H9 (cell line): ENCODE results near the gene SPCS3. TPM values are rescaled to one million over a fixed set of nuclear protein-coding genes. Genes with fewer than 3 reads are reported as not detected.

Source experiments
- DNase-seq: peaks from one replicate; pipeline ENCODE4 v3.0.0-alpha.2; 2017
- H2AFZ ChIP-seq: one replicate; pipeline ENCODE4 v1.6.1; 2013; ENCODE audit warnings: mild to moderate bottlenecking, low read length, control low read depth, moderate library complexity
- H2AK5ac ChIP-seq: 2 replicates; pipeline ENCODE4 v1.6.1; 2013; ENCODE audit warnings: low read length, control low read depth, mixed read lengths; ENCODE audit not compliant: insufficient read length
- H2BK120ac ChIP-seq: one replicate; pipeline ENCODE4 v1.6.1; 2013; ENCODE audit warnings: low read depth, mild to moderate bottlenecking, low read length, control low read depth, inconsistent platforms; ENCODE audit not compliant: poor library complexity, severe bottlenecking
- H2BK12ac ChIP-seq: 2 replicates; pipeline ENCODE4 v1.6.1; 2013; ENCODE audit warnings: low read length, control low read depth, mixed read lengths, low read depth; ENCODE audit not compliant: insufficient read length
- H2BK15ac ChIP-seq: 2 replicates; pipeline ENCODE4 v1.6.1; 2013; ENCODE audit warnings: low read depth, low read length, control low read depth
- H2BK20ac ChIP-seq: one replicate; pipeline ENCODE4 v1.6.1; 2013; ENCODE audit warnings: low read depth, mild to moderate bottlenecking, low read length, control low read depth, inconsistent platforms; ENCODE audit not compliant: poor library complexity, severe bottlenecking
- H2BK5ac ChIP-seq: 2 replicates; pipeline ENCODE4 v1.6.1; 2013; ENCODE audit warnings: low read length, control low read depth, mixed read lengths; ENCODE audit not compliant: insufficient read length
- H3K14ac ChIP-seq: 2 replicates; pipeline ENCODE4 v1.6.1; 2013; ENCODE audit warnings: low read length, control low read depth; ENCODE audit not compliant: insufficient read depth
- H3K18ac ChIP-seq: 2 replicates; pipeline ENCODE4 v1.6.1; 2013; ENCODE audit warnings: low read depth, mild to moderate bottlenecking, mixed read lengths, low read length, control low read depth; ENCODE audit not compliant: insufficient read length
- H3K23ac ChIP-seq: 2 replicates; pipeline ENCODE4 v1.6.1; 2013; ENCODE audit warnings: low read length, control low read depth, mixed read lengths, low read depth; ENCODE audit not compliant: insufficient read length
- H3K23me2 ChIP-seq: 2 replicates; pipeline ENCODE4 v1.6.1; 2013; ENCODE audit warnings: low read depth, mild to moderate bottlenecking, mixed read lengths, low read length, control low read depth; ENCODE audit not compliant: insufficient read length, poor library complexity, severe bottlenecking
- H3K27ac ChIP-seq: 2 replicates; pipeline ENCODE4 v1.5.1; 2013; ENCODE audit warnings: low read length, control low read depth, mixed read lengths, low read depth; ENCODE audit not compliant: insufficient read length
- H3K27me3 ChIP-seq: 2 replicates; pipeline ENCODE4 v1.6.1; 2013; ENCODE audit warnings: low read length, control low read depth, inconsistent platforms; ENCODE audit not compliant: insufficient read depth
- H3K4ac ChIP-seq: 2 replicates; pipeline ENCODE4 v1.6.1; 2013; ENCODE audit warnings: low read depth, mild to moderate bottlenecking, control low read depth, inconsistent platforms, low read length, moderate library complexity
- H3K4me1 ChIP-seq: 2 replicates; pipeline ENCODE4 v1.6.1; 2013; ENCODE audit warnings: low read length, control low read depth, inconsistent platforms; ENCODE audit not compliant: insufficient read depth
- H3K4me2 ChIP-seq: 2 replicates; pipeline ENCODE4 v1.6.1; 2013; ENCODE audit warnings: low read length, control low read depth, mixed read lengths; ENCODE audit not compliant: insufficient read length, insufficient read depth
- H3K56ac ChIP-seq: 2 replicates; pipeline ENCODE4 v1.6.1; 2013; ENCODE audit warnings: low read depth, mild to moderate bottlenecking, mixed read lengths, low read length, control low read depth; ENCODE audit not compliant: insufficient read length
- H3K79me1 ChIP-seq: 2 replicates; pipeline ENCODE4 v1.6.1; 2013; ENCODE audit warnings: low read depth, mild to moderate bottlenecking, moderate library complexity, low read length, control low read depth, inconsistent platforms; ENCODE audit not compliant: insufficient read depth, poor library complexity, severe bottlenecking
- H3K79me2 ChIP-seq: 2 replicates; pipeline ENCODE4 v1.6.1; 2013; ENCODE audit warnings: low read length, control low read depth, inconsistent platforms; ENCODE audit not compliant: insufficient read depth
- H3K9ac ChIP-seq: 2 replicates; pipeline ENCODE4 v1.6.1; 2013; ENCODE audit warnings: low read length, control low read depth, mixed read lengths; ENCODE audit not compliant: insufficient read length; ENCODE audit errors: extremely low read depth
- H3K9me3 ChIP-seq: one replicate; pipeline ENCODE4 v1.6.1; 2013; ENCODE audit warnings: low read depth, low read length, inconsistent platforms; ENCODE audit not compliant: control insufficient read depth
- H3T11ph ChIP-seq: one replicate; pipeline ENCODE4 v1.6.1; 2013; ENCODE audit warnings: mild to moderate bottlenecking, low read length, control low read depth, inconsistent platforms
- H4K20me1 ChIP-seq: one replicate; pipeline ENCODE4 v1.6.1; 2013; ENCODE audit not compliant: control insufficient read depth, insufficient read length, insufficient read depth
- H4K5ac ChIP-seq: 2 replicates; pipeline ENCODE4 v1.6.1; 2013; ENCODE audit warnings: low read depth, mild to moderate bottlenecking, mixed read lengths, low read length, control low read depth; ENCODE audit not compliant: insufficient read length
- H4K8ac ChIP-seq: replicated peaks from 2 replicates; pipeline ENCODE4 v1.6.1; 2013; ENCODE audit warnings: low read length, control low read depth, mixed read lengths, low read depth; ENCODE audit not compliant: insufficient read length
- H4K91ac ChIP-seq: 2 replicates; pipeline ENCODE4 v1.6.1; 2013; ENCODE audit warnings: low read depth, mild to moderate bottlenecking, moderate library complexity, mixed read lengths, low read length, control low read depth; ENCODE audit not compliant: insufficient read length
- H3K27ac Mint-ChIP-seq, 3 experiments: 2 replicates in 2 of 3; 3 replicates in 1 of 3; pipeline ENCODE4 v1.8.0; 2020 to 2021; ENCODE audit warnings: mixed read lengths in 3 of 3, mild to moderate bottlenecking in 1 of 3, moderate library complexity in 1 of 3
- H3K27me3 Mint-ChIP-seq: 2 replicates; pipeline ENCODE4 v1.8.0; 2021; ENCODE audit warnings: low read depth, mild to moderate bottlenecking, moderate library complexity, mixed read lengths
- H3K36me3 Mint-ChIP-seq, 3 experiments: 2 replicates in 2 of 3; 3 replicates in 1 of 3; pipeline ENCODE4 v1.8.0; 2020 to 2021; ENCODE audit warnings: low read depth in 3 of 3, mixed read lengths in 3 of 3; ENCODE audit not compliant: insufficient read depth in 1 of 3
- H3K4me1 Mint-ChIP-seq, 2 experiments: 2 replicates each; pipeline ENCODE4 v1.8.0; 2020; ENCODE audit warnings: mixed read lengths in 2 of 2
- H3K4me3 Mint-ChIP-seq, 2 experiments: 2 replicates in 1 of 2; 3 replicates in 1 of 2; pipeline ENCODE4 v1.8.0; 2020 to 2021; ENCODE audit warnings: mild to moderate bottlenecking in 2 of 2, mixed read lengths in 2 of 2, moderate library complexity in 1 of 2
- H3K9me3 Mint-ChIP-seq, 2 experiments: 2 replicates in 1 of 2; 3 replicates in 1 of 2; pipeline ENCODE4 v1.8.0; 2020; ENCODE audit warnings: mild to moderate bottlenecking in 2 of 2, mixed read lengths in 2 of 2, moderate library complexity in 1 of 2
- WGBS: extraction: QIAGEN DNeasy Blood & Tissue Kit; methylation state at CpG from one replicate; pipeline ENCODE4 v1.1.7; 2013; ENCODE audit warnings: missing lambda C conversion rate, low lambda C conversion rate, mixed read lengths; ENCODE audit not compliant: insufficient read length; ENCODE audit errors: extremely low coverage; 5-methylcytosine and 5-hydroxymethylcytosine counted together
- total RNA-seq: library from RNA; stranded (reverse); gene quantifications from 2 replicates; pipeline ENCODE4 v1.2.1, GENCODE V29; 2021
- TF ChIP-seq, protein P1 (sequence below): fragments of 200-600 bp; sonication (generic); conservative IDR thresholded peaks from 3 replicates; pipeline ENCODE4 v1.8.0; 2021; ENCODE audit warnings: antibody characterized with exemption, mild to moderate bottlenecking

The SPCS3 gene
- total RNA-seq, 1 experiment from 2014 or later = 113 TPM

DNA sequence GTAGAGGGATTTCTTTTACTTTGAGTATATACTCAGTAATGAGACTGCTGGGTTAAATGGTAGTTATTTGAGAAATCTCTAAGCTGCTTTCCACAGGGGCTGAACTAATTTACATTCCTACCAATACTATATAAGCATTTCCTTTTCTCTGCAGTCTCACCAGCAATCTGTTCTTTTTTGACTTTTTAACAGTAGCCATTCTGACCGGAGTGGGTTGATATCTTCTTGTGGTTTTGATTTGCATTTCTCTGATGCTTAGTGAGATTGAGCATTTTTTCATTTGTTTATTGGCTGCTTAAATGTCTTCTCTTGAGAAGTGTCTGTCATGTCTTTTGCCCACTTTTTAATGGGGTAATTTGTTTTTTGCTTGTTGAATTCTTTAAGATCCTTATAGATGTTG, 43.3 kb downstream of the SPCS3 start:
- no peak overlapping the region for H3K23ac ChIP-seq
- H2AFZ ChIP-seq = no peak overlapping the region
- Mint-ChIP-seq H3K27me3 (no peaks in the 10 kb centered on the region), H3K4me1 (peaks cover 20 to 22% of the 10 kb centered on the region in 2 experiments), H3K9me3 (peaks cover 0 to 12% of the 10 kb centered on the region in 2 experiments; a peak in 3 of 5 replicates), H3K4me3 (no peak overlapping the region), H3K27ac (no peak overlapping the region), H3K36me3 (no peaks in the 10 kb centered on the region; a peak in 2 of 7 replicates)
- H2AK5ac ChIP-seq = no peak overlapping the region
- no peak overlapping the region for H2BK15ac ChIP-seq
- no peak overlapping the region for H3K56ac ChIP-seq
- H4K91ac ChIP-seq = no peak overlapping the region
- no peaks in the 10 kb centered on the region for H3K79me2 ChIP-seq
- H3T11ph ChIP-seq = no peak overlapping the region
- H3K4me1 ChIP-seq = no peaks in the 10 kb centered on the region
- no peaks in the 10 kb centered on the region for H4K20me1 ChIP-seq
- H3K9me3 ChIP-seq = no peaks in the 10 kb centered on the region
- DNase-seq = no peak
- no peak overlapping the region for H4K5ac ChIP-seq
- no CpG with 5 or more reads among the region's 1 CpG for WGBS
- H3K27me3 ChIP-seq = no peaks in the 10 kb centered on the region
- H2BK5ac ChIP-seq = no peak overlapping the region
- no peak overlapping the region for H2BK20ac ChIP-seq
- no peak overlapping the region for H4K8ac ChIP-seq
- no peak overlapping the region for H3K18ac ChIP-seq
- H3K23me2 ChIP-seq = no peaks in the 10 kb centered on the region
- TF ChIP-seq, protein P1, sequence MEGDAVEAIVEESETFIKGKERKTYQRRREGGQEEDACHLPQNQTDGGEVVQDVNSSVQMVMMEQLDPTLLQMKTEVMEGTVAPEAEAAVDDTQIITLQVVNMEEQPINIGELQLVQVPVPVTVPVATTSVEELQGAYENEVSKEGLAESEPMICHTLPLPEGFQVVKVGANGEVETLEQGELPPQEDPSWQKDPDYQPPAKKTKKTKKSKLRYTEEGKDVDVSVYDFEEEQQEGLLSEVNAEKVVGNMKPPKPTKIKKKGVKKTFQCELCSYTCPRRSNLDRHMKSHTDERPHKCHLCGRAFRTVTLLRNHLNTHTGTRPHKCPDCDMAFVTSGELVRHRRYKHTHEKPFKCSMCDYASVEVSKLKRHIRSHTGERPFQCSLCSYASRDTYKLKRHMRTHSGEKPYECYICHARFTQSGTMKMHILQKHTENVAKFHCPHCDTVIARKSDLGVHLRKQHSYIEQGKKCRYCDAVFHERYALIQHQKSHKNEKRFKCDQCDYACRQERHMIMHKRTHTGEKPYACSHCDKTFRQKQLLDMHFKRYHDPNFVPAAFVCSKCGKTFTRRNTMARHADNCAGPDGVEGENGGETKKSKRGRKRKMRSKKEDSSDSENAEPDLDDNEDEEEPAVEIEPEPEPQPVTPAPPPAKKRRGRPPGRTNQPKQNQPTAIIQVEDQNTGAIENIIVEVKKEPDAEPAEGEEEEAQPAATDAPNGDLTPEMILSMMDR = no peak
- no peak overlapping the region for H3K9ac ChIP-seq
- H2BK12ac ChIP-seq = no peak overlapping the region
- no peak overlapping the region for H3K27ac ChIP-seq
- H2BK120ac ChIP-seq = no peak overlapping the region
- H3K14ac ChIP-seq = no peak overlapping the region
- no peak overlapping the region for H3K4me2 ChIP-seq
- H3K79me1 ChIP-seq = no peaks in the 10 kb centered on the region
- H3K4ac ChIP-seq = no peak overlapping the region
